ENCODE data around the gene MYOM1.

Gene MYOM1

DNA sequence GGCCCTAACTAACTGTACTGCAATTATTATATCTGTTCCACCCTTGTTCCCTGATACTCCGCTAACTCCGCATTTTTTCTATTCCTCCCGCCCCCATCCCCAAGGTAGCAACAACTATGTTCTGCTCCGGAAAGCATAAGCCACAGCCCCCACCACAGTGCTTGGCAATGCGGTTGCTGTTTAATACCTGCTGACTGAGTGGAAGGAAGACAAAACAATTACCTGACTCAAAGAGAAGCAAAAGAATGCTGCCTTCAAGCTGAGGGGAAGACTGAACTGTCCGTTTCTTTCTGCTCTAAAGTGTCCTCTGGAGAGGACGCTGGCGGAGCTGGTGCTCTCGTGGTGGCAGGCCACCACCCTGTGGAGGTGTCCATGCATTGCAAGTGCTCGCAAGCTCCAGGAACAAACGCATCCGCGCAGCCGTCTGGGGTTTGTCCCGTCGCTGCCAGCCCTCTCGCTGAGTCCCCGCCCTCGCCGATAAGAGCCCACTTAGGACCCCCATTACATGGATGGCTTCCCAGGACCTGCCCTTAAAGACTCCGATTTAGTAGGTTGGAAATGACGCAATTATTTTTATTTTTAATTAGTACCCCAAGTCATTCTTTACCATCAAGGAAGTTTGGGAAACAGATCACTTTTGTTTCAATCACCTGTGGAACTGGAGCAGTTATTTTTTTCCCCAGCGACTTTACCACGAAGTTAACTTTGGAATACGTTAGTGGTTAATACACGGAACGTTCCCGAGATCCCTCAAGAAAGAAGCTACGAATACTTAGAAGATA lies 26.3 kb upstream of the MYOM1 start:
- peak overlapping the region; percentile 88 for H3K4me3 ChIP-seq (replicated peaks; ENCODE audit: low read depth, low read length)
- TF ChIP-seq, protein P1, sequence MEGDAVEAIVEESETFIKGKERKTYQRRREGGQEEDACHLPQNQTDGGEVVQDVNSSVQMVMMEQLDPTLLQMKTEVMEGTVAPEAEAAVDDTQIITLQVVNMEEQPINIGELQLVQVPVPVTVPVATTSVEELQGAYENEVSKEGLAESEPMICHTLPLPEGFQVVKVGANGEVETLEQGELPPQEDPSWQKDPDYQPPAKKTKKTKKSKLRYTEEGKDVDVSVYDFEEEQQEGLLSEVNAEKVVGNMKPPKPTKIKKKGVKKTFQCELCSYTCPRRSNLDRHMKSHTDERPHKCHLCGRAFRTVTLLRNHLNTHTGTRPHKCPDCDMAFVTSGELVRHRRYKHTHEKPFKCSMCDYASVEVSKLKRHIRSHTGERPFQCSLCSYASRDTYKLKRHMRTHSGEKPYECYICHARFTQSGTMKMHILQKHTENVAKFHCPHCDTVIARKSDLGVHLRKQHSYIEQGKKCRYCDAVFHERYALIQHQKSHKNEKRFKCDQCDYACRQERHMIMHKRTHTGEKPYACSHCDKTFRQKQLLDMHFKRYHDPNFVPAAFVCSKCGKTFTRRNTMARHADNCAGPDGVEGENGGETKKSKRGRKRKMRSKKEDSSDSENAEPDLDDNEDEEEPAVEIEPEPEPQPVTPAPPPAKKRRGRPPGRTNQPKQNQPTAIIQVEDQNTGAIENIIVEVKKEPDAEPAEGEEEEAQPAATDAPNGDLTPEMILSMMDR (IDR thresholded peaks at IDR 0.05; ENCODE audit: low read depth, low read length, missing control alignments): peak; percentile 87
- DNase-seq (ENCODE audit: extremely low read depth, low read depth): peak; percentile 65

DNA sequence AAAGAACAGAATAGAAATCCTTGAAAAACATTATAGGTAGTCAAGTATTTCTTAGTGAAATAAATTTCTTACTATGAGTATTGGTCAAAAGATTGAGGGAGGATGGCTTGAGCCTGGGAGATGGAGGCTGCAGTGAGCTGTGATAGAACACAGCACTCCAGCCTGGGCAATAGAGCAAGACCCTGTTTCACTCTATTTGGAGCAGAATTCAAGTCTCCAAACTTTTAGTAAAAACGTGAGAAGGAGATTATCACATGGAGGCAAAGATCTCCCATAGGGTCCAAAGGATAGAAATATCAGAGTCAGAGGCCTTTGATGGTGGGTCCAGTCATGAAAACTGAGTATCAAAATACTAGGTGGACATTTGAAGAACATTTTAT lies 25.4 kb upstream of the MYOM1 start:
- DNase-seq (ENCODE audit: extremely low read depth, low read depth): no peak
- H3K4me3 ChIP-seq (replicated peaks; ENCODE audit: low read depth, low read length): no peak overlapping the region; the same call in 1 of the 2 replicates
- TF ChIP-seq, protein P1 (IDR thresholded peaks at IDR 0.05; ENCODE audit: low read depth, low read length, missing control alignments): no peak

DNA sequence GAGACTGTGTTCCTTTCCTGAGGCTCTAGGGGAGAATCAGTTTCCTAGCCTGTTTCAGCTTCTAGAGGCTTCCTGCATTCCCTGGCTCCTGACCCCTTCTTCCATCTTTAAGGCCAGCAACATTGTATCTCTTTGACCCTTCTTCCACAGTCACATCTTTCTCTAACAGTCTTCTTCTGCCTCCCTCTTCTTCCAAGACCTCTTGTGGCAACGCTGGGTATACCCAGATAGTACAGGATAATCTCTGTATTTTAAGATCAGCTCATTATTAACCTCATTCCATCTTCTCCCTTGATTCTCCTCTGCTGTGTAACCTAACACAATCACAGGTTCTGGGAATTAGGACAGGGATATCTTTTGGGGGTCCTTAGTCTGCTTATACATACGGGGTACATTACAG lies 19.0 kb upstream of the MYOM1 start:
- H3K4me3 ChIP-seq (replicated peaks; ENCODE audit: low read depth, low read length): no peak overlapping the region
- TF ChIP-seq, protein P1 (IDR thresholded peaks at IDR 0.05; ENCODE audit: low read depth, low read length, missing control alignments): peak; percentile 9
- DNase-seq (ENCODE audit: extremely low read depth, low read depth): no peak

DNA sequence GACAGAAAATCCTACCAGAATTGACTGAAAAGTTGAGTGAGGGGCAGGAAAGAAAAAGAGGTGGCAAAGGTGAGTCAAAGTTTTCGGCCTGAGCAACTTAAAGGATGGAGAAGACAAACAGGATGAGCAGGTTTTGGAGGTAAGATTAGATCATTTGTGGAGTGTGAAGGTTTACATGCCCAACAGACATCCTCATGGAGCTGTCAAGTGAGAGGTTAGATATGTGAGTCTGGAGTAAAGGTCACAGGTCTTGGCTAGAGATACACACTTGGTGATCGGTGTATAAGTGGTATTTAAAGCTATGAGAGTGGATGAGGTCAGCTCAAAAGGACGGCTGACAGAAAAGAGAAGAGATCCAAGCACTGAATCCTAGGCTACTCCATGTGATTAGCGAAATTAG lies 16.7 kb upstream of the MYOM1 start:
- TF ChIP-seq, protein P1 (IDR thresholded peaks at IDR 0.05; ENCODE audit: low read depth, low read length, missing control alignments): no peak

DNA sequence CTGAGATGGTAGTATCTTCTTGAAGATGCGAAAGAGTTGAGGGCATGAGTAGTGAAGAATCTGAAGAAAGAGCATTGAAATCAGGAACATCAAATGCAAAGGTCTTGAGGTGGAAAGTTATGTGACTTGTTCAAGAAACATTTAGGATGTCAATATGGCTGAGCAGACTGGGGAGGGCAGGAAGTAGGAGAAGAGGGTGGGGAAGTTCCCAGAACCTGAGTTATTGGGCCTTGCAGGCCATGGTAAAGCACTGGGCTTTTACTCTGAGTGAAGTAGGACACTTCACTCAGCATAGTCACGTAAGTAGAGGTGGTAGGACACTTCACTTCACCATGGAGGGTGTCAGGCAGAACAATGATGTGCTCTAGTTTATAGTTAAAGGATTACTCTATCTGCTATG lies 16.1 kb upstream of the MYOM1 start:
- no peak overlapping the region for H3K4me3 ChIP-seq (replicated peaks; ENCODE audit: low read depth, low read length)
- no peak for DNase-seq (ENCODE audit: extremely low read depth, low read depth)
- TF ChIP-seq, protein P1 (IDR thresholded peaks at IDR 0.05; ENCODE audit: low read depth, low read length, missing control alignments): no peak

More for the DNA sequence above, 16.7 kb upstream of the MYOM1 start:
- H3K4me3 ChIP-seq (replicated peaks; ENCODE audit: low read depth, low read length): no peak overlapping the region
- DNase-seq (ENCODE audit: extremely low read depth, low read depth): no peak

DNA sequence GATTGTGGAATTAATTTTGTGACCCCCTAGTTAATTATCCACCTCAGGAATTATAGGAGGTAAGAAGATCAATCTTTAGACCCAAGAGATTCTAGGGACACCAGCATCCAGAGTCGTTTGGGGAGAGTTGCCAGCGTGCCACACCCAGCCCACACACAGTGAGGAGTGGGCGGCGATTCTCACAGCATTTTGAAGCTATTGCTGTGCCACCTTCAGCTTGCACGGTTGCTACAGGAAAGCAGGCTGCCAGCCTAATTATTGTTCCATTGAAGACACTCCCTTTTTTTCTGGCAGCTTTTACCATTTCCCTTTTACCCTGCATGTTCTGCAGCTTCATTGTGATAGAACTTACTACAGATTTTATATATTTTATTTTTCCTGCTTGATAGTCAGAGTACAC lies 14.7 kb upstream of the MYOM1 start:
- TF ChIP-seq, protein P1 (IDR thresholded peaks at IDR 0.05; ENCODE audit: low read depth, low read length, missing control alignments): no peak
- no peak for DNase-seq (ENCODE audit: extremely low read depth, low read depth)
- H3K4me3 ChIP-seq (replicated peaks; ENCODE audit: low read depth, low read length): no peak overlapping the region

Measured in HFF-Myc (cell line).